ENCODE results near the gene MEIS1. TPM values are rescaled to one million over a fixed set of nuclear protein-coding genes. Genes with fewer than 3 reads are reported as not detected.

MEIS1 gene
- total RNA-seq, 1 experiment from 2014 or later = 0.66 TPM

GRCh38 chr2:66423391-66424124 is 11.4 kb upstream of the MEIS1 start:
- no peak overlapping the region for H3K14ac ChIP-seq (ENCODE audit: insufficient read depth, low read length)
- H2BK20ac ChIP-seq (ENCODE audit: low read depth, low read length, poor library complexity, severe bottlenecking) = no peak overlapping the region
- no peak overlapping the region for H3K27ac ChIP-seq (ENCODE audit: insufficient read length, low read depth, low read length)
- H3K27ac Mint-ChIP-seq = no peak overlapping the region
- H3K27me3 ChIP-seq (ENCODE audit: insufficient read depth, low read length) = peaks cover 26% of the 10 kb centered on the region; the same call in 1 of the 2 replicates
- H3K18ac ChIP-seq (ENCODE audit: insufficient read length, low read depth, low read length) = no peak overlapping the region
- H3K23ac ChIP-seq (ENCODE audit: insufficient read length, low read depth, low read length) = no peak overlapping the region
- no peaks in the 10 kb centered on the region for H4K20me1 ChIP-seq (ENCODE audit: control insufficient read depth, insufficient read depth, insufficient read length)
- no peak overlapping the region for H2BK12ac ChIP-seq (ENCODE audit: insufficient read length, low read depth, low read length)
- WGBS (ENCODE audit: extremely low coverage, insufficient read length, low lambda C conversion rate) = no CpG with 5 or more reads among the region's 2 CpGs
- H2AK5ac ChIP-seq (ENCODE audit: insufficient read length, low read length) = no peak overlapping the region
- H3K9me3 Mint-ChIP-seq = no peaks in the 10 kb centered on the region; a peak in 2 of 5 replicates
- H2BK15ac ChIP-seq (ENCODE audit: low read depth, low read length) = no peak overlapping the region
- no peaks in the 10 kb centered on the region for H3K79me1 ChIP-seq (ENCODE audit: insufficient read depth, low read depth, low read length, poor library complexity, severe bottlenecking)
- peaks cover 20 to 29% of the 10 kb centered on the region in 2 experiments for H3K4me1 Mint-ChIP-seq
- H3K36me3 Mint-ChIP-seq (ENCODE audit: insufficient read depth in 1 of 3, low read depth in 3 of 3) = no peaks in the 10 kb centered on the region
- no peak overlapping the region for H2AFZ ChIP-seq (ENCODE audit: low read length)
- peaks cover 65% of the 10 kb centered on the region for H3K27me3 Mint-ChIP-seq (ENCODE audit: low read depth)
- H3K4me2 ChIP-seq (ENCODE audit: insufficient read depth, insufficient read length, low read length) = no peak overlapping the region
- no peak overlapping the region for H4K91ac ChIP-seq (ENCODE audit: insufficient read length, low read depth, low read length)
- no peak overlapping the region for H3K56ac ChIP-seq (ENCODE audit: insufficient read length, low read depth, low read length)
- H3K4me1 ChIP-seq (ENCODE audit: insufficient read depth, low read length) = peaks cover 3% of the 10 kb centered on the region; the same call in 1 of the 2 replicates
- no peak overlapping the region for H3K4ac ChIP-seq (ENCODE audit: low read depth, low read length)
- no peak overlapping the region for H2BK120ac ChIP-seq (ENCODE audit: low read depth, low read length, poor library complexity, severe bottlenecking)
- no peaks in the 10 kb centered on the region for H3K9me3 ChIP-seq (ENCODE audit: control insufficient read depth, low read depth, low read length)
- no peak overlapping the region for H3K4me3 Mint-ChIP-seq
- no peak overlapping the region for H4K5ac ChIP-seq (ENCODE audit: insufficient read length, low read depth, low read length)
- H3K79me2 ChIP-seq (ENCODE audit: insufficient read depth, low read length) = no peaks in the 10 kb centered on the region
- no peak for DNase-seq
- H2BK5ac ChIP-seq (ENCODE audit: insufficient read length, low read length) = no peak overlapping the region
- no peak overlapping the region for H3K9ac ChIP-seq (ENCODE audit: extremely low read depth, insufficient read length, low read length)
- no peak overlapping the region for H3T11ph ChIP-seq (ENCODE audit: low read length)
- TF ChIP-seq, protein P1, sequence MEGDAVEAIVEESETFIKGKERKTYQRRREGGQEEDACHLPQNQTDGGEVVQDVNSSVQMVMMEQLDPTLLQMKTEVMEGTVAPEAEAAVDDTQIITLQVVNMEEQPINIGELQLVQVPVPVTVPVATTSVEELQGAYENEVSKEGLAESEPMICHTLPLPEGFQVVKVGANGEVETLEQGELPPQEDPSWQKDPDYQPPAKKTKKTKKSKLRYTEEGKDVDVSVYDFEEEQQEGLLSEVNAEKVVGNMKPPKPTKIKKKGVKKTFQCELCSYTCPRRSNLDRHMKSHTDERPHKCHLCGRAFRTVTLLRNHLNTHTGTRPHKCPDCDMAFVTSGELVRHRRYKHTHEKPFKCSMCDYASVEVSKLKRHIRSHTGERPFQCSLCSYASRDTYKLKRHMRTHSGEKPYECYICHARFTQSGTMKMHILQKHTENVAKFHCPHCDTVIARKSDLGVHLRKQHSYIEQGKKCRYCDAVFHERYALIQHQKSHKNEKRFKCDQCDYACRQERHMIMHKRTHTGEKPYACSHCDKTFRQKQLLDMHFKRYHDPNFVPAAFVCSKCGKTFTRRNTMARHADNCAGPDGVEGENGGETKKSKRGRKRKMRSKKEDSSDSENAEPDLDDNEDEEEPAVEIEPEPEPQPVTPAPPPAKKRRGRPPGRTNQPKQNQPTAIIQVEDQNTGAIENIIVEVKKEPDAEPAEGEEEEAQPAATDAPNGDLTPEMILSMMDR (conservative IDR thresholded peaks at IDR 0.05) = no peak
- H3K23me2 ChIP-seq (ENCODE audit: insufficient read length, low read depth, low read length, poor library complexity, severe bottlenecking) = peaks cover 15% of the 10 kb centered on the region
- no peak overlapping the region for H4K8ac ChIP-seq (replicated peaks; ENCODE audit: insufficient read length, low read depth, low read length)

All from H9 (cell line).